HTR-8/SVneo (cell line): ENCODE measurements around the gene MUC12.
"Not testable (repeated sequence)": the region's sequence is repeated elsewhere in the genome, so short reads cannot be mapped to it uniquely, and the experiment has no call there.

ENCODE experiments used
- DNase-seq: peaks from one replicate; pipeline ENCODE4 v3.0.0; 2011; ENCODE audit warnings: low spot score, mixed read lengths; ENCODE audit not compliant: insufficient read length
- FAIRE-seq: peaks from 2 replicates; lab custom pipeline; 2011; peaks lifted over from hg19 to GRCh38; lab: Jason Lieb, UNC

The MUC12 gene

DNA sequence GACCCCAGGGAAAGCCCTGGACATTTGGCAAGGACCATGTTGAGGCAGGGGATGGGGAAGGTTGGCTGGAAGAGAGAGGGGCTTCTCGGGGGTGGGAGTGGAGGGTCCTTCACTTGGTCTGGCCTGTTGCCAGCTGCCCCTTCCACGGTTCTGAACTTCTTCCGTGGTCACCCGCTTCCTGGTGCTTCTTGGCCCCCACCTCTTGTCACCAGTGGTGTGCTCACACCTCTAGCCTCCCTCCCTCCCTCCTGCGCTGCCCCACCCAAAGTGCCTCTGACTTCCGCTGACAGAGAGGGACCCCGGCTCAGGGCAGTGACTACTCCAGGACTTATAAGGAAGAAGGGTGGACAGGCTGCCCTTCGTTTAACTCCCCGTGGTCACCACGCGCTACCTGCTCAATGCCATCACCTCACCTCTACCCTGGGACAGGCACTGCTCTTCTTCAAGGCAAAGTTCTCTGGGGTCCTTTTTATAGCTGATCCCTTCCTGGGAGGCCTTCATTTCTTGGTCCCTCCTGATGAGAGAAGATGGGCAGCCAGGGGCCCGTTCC lies at the start of gene MUC12:
TSS of gene MUC12 (plus strand) at position 500 of the 550 bp plus-strand sequence. CDS start 58 bp downstream, outside the sequence.
- DNase-seq (no peak), FAIRE-seq (no peak)

DNA sequence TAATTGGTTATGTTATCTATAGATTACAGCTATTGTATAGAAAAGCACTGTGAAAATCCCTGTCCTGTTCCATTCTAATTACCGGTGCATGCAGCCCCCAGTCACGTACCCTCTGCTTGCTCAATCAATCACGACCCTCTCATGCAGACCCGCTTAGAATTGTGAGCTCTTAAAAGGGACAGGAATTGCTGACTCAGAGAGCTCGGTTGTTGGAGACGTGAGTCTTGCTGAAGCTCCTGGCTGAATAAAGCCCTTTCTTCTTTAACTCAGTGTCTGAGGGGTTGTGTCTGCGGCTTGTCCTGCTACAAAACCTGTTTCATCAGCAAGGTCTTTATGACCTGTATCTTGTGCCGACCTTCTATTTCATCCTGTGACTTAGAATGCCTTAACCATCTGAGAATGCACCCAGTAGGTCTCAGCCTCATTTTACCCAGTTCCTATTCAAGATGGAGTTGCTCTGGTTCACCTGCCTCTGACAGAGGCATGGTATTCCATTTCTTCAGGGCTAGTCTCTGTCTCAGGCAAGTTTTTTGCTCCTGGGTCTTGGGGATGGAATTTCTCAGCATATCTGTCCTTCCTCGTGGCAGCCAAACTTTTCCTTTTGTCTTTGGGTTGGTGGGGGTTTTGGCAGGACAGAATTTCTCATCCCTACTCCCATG lies 49.5 kb upstream of the MUC12 start:
- DNase-seq, FAIRE-seq: not testable (repeated sequence)

DNA sequence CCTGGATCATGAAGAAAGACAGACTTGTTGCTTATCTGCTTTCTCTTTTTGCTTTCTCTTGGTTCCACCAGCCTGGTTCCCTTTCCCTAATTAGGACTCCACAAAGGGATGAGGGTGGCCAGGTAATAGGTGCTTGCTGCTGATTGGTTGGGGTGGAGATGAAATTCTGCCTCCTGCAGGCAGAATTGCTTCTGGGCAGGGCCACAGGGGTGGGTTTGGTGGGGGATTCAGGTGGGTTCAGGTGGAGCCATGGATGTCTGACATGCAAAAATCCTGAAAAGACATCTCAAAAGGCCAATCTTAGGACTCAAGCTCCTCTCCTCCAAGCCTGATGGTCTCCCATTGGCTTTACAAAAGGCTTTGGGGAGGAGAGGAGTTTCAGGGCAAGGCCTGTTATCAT lies 48.3 kb upstream of the MUC12 start:
- DNase-seq = no peak
- FAIRE-seq = no peak

GRCh38 chr7:100923616-100924015 lies 45.7 kb upstream of the MUC12 start:
- FAIRE-seq, DNase-seq: not testable (repeated sequence)

GRCh38 chr7:100929808-100930174 lies 39.6 kb upstream of the MUC12 start:
- no peak for FAIRE-seq
- DNase-seq = no peak

DNA sequence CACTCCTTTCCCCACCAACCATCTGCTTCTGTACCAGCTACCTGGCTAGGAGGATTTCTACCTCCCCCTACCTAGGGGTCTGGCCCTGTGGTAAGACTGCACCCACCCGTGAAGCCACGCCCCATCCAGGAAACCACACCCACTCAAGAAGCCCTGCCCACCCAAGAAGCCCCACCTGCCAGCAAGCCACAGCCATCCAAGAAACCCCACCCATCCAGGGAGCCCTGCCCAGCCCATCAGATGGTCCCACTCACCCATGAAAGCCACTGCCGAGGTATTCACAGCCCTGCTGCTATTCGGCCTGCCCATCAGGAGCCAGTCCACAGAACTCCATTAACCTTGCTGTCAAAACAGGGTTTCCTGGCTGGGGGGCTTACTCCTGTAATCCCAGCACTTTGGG lies 35.6 kb upstream of the MUC12 start:
- FAIRE-seq (no peak), DNase-seq (no peak)

DNA sequence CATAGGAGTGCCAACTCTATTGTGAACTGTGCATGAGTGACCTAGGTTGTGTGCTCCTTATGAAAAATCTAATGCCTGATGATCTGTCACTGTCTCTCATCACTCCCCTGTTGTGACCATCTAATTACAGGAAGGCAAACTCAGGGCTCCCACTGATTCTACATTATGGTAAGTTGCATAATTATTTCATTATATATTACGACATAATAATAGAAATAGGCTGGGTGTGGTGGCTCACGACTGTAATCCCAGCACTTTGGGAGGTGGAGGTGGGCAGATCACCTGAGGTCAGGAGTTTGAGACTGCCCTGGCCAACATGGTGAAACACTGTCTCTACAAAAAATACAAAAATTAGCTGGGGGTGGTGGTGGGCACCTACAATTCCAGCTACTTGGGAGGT lies 34.0 kb upstream of the MUC12 start:
- FAIRE-seq, DNase-seq: not testable (repeated sequence)

GRCh38 chr7:100936167-100936566 lies 33.2 kb upstream of the MUC12 start:
- DNase-seq = not testable (repeated sequence)

GRCh38 chr7:100942045-100942774 lies 27.2 kb upstream of the MUC12 start:
- DNase-seq (no peak), FAIRE-seq (no peak)

More at GRCh38 chr7:100936167-100936566, 33.2 kb upstream of the MUC12 start:
- not testable (repeated sequence) for FAIRE-seq

GRCh38 chr7:100943693-100944092 lies 25.7 kb upstream of the MUC12 start:
- no peak for FAIRE-seq

DNA sequence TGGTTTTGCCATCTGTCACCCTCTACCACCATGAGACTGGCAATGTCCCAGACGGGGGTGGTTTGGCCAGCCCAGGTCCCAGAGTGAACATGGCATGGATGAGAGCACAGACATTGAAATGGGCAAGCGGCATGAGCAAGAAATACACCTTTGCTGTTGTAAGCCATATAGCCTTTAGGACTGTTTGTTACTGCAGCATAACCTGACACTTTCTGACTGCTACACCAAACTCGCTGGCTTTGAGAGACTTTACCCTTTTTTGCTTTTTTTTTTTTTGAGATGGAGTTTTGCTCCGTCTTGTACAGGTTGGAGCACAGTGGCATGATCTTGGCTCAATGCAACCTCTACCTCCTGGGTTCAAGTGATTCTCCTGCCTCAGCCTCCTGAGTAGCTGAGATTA lies 25.2 kb upstream of the MUC12 start:
- FAIRE-seq (no peak), DNase-seq (no peak)

More at GRCh38 chr7:100943693-100944092, 25.7 kb upstream of the MUC12 start:
- DNase-seq = no peak

DNA sequence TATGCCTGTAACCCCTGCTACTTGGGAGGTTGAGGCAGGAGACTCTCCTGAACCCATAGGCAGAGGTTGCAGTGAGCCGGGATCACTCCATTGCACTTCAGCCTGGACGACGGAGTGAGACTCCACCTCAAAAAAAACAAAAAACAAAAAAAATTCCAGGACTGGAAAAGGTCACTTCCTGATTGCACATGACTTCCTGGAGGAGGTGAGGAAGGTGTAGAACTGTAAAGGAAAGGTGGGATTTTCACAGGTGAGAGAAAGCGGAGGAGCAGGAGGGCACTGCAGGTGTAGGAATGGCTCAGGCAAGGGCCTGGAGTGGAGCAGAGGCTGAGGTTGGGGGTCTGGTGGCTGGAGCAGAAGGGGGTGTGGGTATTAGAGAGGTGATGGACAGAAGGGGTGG lies 23.3 kb upstream of the MUC12 start:
- DNase-seq (no peak), FAIRE-seq (no peak)

DNA sequence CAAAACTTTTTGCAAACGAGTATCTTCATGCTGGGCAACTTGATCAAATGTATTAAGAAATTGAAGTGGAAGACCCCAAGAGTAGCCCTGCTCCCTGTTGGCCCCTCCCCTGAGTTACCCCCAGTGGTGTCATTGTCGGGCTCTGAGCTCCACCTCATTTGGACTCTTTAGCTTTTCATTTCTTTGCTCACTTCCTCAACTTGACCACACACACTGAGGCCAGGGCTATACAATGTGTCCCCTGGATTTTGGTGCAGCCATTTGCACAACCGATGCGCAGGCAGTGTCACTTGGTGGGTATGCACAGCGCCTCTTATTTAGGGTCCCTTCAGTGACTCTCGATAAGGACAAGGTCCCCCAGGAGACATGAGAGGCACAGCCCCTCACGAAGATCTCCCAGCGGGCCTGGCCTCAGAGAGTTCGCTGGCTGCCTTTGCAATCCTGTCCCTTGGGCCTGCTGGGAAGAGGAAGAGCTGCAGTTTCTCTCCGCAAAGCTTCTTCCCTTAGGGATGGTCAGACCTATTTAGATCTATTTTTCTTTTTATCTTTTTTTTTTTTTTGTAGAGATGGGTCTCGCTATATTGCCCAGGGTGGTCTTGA lies 22.5 kb upstream of the MUC12 start:
- DNase-seq (no peak), FAIRE-seq (no peak)

DNA sequence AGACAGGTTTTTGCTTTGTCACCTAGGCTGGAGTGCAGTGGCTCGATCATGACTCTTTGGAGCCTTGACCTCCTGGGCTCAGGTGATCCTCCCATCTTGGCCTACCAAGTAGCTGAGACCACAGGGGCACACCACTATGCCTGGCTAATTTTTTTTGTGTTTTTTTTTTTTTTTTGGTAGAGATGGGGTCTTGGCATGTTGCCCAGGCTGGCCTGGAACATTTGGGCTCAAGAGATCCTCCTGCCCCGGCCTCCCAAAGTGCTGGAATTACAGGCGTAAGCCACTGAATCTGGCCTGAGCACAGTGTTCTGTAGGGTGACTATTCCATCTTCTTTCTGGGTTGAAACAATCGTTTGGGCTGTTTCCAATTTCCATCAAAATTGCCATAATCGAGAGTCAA lies 21.6 kb upstream of the MUC12 start:
- no peak for FAIRE-seq
- DNase-seq = no peak

DNA sequence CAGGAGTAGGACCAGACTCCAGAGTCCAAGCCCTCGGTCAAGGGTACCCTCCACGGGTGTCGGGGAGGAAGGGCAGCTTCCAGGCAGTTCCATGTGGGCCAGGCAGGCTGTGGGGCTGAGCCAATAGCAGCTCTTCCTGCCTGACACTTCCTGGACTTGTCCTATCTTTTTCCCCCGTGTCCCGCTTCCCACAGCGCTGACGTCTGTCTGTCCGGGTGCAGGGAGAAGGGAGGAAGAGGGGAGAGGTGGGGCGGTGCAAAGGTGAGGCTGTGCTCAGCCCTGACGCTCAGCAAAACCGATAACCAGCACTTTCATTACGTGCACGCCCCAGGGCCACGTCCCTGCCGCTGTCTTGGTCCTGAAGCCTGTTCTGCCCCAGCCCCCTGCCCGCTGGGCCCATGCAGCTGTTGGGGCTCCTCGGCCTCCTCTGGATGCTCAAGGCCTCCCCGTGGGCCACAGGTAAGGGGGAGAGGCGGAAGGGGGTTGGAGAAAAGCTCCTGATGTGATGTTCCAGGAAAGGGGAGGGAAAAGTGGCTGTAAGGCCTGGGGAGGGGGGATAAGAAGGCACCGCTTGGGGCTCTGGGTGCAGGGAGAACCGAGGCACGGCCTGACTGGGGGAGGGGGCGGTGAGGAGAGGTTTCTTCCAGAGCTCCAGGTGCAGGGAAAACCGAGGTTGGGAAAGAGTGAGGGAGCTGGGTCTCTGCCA lies 20.0 kb upstream of the MUC12 start, which contains the start of gene MUC3A:
TSS of gene MUC3A (plus strand) at position 308 of the 706 bp plus-strand sequence. CDS start at position 399, 91 bp downstream.
- no peak for FAIRE-seq
- DNase-seq = no peak

GRCh38 chr7:100949933-100950443 lies 19.4 kb upstream of the MUC12 start:
- DNase-seq = no peak
- no peak for FAIRE-seq

DNA sequence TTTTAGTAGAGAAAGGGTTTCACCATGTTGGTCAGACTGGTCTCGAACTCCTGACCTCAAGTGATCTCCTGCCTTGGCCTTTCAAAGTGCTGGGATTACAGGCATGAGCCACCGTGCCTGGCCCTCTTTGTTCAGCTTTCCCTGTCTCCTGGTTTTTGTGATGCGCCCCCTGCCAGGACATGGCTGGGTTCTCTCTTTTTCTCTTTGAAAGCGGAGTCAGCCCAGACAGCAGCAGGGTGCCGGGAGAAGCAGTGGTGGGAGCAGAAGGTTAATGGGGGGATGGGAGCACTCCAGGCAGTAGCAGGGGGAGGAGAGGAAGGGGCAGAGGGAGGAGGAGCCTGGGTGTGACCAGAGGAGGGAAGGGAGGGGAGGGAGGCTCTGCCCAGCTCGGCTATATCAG lies 18.2 kb upstream of the MUC12 start:
- DNase-seq (no peak), FAIRE-seq (no peak)

DNA sequence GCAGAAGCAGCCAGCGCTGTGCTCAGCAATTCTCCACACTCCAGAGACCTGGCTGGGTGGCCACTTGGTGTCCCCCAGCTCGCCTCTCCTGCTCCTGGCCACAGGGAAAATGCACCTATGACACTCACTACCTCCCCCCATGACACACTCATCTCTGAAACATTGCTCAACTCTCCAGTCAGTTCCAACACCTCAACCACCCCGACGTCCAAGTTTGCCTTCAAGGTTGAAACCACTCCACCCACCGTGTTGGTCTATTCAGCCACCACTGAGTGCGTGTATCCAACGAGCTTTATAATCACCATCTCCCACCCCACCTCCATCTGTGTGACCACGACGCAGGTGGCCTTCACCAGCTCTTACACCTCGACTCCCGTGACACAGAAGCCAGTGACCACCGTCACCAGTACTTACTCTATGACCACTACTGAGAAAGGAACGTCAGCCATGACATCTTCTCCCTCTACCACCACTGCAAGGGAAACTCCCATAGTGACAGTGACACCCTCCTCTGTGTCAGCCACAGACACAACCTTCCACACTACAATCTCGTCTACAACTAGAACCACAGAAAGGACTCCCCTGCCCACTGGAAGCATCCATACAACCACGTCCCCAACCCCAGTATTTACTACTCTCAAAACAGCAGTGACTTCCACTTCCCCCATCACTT lies 17.3 kb upstream of the MUC12 start:
- FAIRE-seq (no peak), DNase-seq (no peak)

GRCh38 chr7:100952641-100953040 lies 16.7 kb upstream of the MUC12 start:
- no peak for DNase-seq
- FAIRE-seq = no peak
